H54 (cell line): ENCODE results near the gene KCNH4.
A peak's percentile ranks its signal among the peaks of the same experiment; 100 is the strongest.
"Not testable (repeated sequence)": the region's sequence is repeated elsewhere in the genome, so short reads cannot be mapped to it uniquely, and the experiment has no call there.

Source experiments
- DNase-seq: peaks from one replicate; pipeline ENCODE4 v3.0.0; 2011; ENCODE audit warnings: low spot score, mixed read lengths; ENCODE audit not compliant: insufficient read length
- FAIRE-seq: peaks from 3 replicates; lab custom pipeline; 2011; peaks lifted over from hg19 to GRCh38; lab: Jason Lieb, UNC
- POLR2A ChIP-seq: IDR thresholded peaks from 2 replicates; pipeline ENCODE4 v1.6.1; 2011; ENCODE audit warnings: low read depth, mild to moderate bottlenecking, low read length

KCNH4 gene

GRCh38 chr17:42180922-42181850 lies at the start of gene KCNH4:
Gene KCNH4 (minus strand): TSS chr17:42181142. CDS start chr17:42180945, 197 bp downstream.
- FAIRE-seq (no peak), DNase-seq (peak; percentile 38)
- no peak for TF ChIP-seq POLR2A

- DNase-seq (no peak), FAIRE-seq (no peak)
- TF ChIP-seq POLR2A, result no peak
These were observed 49.3 kb upstream of the KCNH4 start for GRCh38 chr17:42230225-42230624.

GRCh38 chr17:42227849-42228700 lies 47.1 kb upstream of the KCNH4 start:
- FAIRE-seq (no peak), DNase-seq (no peak)
- no peak for TF ChIP-seq POLR2A

DNA sequence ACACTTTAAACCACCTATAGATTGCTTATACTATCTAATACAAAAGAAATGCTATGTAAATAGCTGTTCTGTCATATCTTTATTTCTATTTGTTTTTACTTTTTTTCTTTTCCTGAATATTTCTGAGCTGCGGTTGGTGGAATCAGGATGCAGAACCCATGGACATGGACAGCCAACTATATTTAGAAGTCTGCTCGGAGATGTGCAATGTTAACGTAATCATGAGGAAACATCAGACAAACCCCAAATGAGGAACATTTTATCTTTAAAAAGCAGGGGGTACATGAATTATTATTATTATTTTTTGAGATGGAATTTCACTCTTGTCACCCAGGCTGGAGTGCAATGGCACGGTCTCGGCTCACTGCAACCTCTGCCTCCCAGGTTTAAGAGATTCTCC lies 44.7 kb upstream of the KCNH4 start:
- no peak for TF ChIP-seq POLR2A
- FAIRE-seq (no peak), DNase-seq (no peak)

GRCh38 chr17:42224651-42225050 lies 43.7 kb upstream of the KCNH4 start:
- no peak for TF ChIP-seq POLR2A
- DNase-seq (no peak), FAIRE-seq (no peak)

DNA sequence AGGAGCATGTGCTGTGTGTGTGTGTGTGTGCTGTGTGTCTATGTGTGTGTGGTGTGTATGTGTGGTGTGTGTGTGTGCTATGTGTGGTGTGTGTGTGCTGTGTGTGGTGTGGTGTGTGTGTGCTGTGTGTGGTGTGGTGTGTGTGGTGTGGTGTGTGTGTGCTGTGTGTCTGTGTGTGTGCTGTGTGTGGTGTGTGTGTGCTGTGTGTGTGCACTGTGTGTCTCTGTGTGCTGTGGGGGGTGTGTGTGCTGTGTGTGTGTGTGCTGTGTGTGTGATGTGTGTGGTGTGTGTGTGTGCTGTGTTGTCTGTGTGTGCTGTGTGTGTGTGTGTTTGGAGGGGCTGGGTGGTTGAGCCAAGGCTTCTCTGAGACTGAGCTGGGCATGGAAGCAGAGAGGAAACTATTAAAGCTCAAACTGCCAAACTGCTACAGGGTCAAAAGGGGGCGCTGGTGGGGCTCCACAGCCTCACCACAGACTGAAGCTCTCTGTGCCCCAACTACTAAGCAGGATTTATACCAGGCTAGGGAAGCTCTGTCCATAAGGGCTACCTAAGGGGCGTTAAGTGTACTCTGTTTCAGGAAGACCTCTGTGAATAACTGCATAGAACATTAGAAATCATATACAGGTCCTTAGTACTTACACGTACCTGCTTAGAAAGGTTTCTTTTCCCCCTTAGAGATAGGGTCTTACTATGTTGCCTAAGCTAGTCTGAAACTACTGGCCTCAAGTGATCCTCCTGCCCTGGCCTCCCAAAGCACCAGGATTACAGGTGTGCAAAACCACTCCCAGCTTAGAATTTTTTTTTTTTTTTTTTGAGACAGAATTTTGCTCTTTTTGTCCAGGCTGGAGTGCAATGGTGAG lies 41.2 kb upstream of the KCNH4 start:
- DNase-seq (peak; percentile 61), FAIRE-seq (no peak)
- no peak for TF ChIP-seq POLR2A

- FAIRE-seq, DNase-seq: not testable (repeated sequence)
These were observed 38.3 kb upstream of the KCNH4 start for GRCh38 chr17:42219280-42219679.

DNA sequence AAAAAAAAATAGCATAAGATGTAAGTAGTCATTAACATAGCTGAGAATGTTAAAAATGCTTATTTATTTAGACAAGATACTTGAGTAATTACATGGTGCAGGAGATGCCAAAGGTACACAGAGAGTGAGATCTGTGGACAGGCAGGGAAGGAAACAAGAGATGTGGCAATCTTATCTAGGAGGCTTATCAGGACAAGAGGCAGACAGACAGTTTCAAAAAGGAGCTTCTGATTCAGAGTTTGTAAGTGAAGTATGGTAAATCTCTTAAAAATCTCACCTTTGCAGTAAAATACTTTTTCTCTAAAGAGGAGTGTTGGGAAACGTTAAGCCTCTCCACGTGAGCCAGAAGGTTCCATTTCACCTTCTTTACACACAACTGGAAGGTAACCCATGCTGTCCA lies 33.2 kb upstream of the KCNH4 start:
- no peak for FAIRE-seq

GRCh38 chr17:42212382-42212781 lies 31.4 kb upstream of the KCNH4 start:
- FAIRE-seq, result no peak
- no peak for TF ChIP-seq POLR2A
- no peak for DNase-seq

More for the DNA sequence above, 33.2 kb upstream of the KCNH4 start:
- TF ChIP-seq POLR2A, result no peak
- DNase-seq, result no peak

DNA sequence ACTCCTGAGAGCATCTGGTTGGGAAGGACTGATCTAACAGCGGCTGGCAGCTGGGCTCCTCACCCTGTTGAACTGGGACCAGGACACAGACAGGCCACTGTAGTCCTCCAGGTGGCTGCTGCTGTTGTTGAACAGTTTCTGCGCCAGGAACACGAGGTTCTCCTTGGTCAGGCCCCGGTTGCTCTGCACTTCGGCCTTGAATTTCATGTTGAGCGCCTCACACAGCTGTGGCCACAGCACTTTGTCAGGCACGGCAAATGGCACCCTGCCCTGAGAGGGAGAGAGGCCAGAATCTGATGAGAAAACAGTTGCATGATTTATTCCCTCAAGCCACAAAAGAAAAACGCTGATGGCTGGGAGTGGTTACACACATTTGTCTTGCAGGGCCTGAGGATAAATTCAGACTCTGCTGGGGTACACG lies 31.0 kb upstream of the KCNH4 start:
- not testable (repeated sequence) for DNase-seq, FAIRE-seq

GRCh38 chr17:42210046-42210445 lies 29.1 kb upstream of the KCNH4 start:
- FAIRE-seq (no peak), DNase-seq (no peak)
- no peak for TF ChIP-seq POLR2A

GRCh38 chr17:42206153-42206612 lies 25.2 kb upstream of the KCNH4 start:
- not testable (repeated sequence) for DNase-seq

DNA sequence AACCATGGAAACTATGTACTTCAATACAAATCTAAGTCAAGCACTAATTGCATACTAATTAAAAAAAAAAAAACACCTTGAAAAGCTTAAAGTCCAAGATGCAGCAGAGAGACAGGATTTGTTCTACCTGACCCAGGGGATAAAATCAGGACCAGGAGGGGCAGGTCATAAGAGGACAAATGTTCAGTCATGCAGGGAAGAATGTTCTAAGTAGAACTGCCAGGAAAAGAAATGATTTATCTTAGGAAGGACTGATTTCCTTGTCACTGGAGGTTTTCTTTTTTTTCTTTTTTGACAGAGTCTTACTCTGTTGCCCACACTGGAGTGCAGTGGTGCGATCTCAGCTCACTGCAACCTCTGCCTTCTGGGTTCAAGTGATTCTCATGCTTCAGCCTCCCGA lies 22.4 kb upstream of the KCNH4 start:
- DNase-seq, result no peak

More at GRCh38 chr17:42206153-42206612, 25.2 kb upstream of the KCNH4 start:
- FAIRE-seq, result not testable (repeated sequence)

More for the DNA sequence above, 22.4 kb upstream of the KCNH4 start:
- FAIRE-seq, result no peak
- TF ChIP-seq POLR2A, result no peak
